DND-41 (cell line): ENCODE results near the gene DAPK3.

Source experiments
- ATAC-seq: fragments of 200-7000 bp; cut with Tn5 transposase; 3 replicates; pipeline ENCODE4 v1.9.1; 2021; ENCODE audit warnings: low read depth; ENCODE audit not compliant: insufficient read depth
- DNase-seq: peaks from one replicate; pipeline ENCODE4 v3.0.0-alpha.2; 2020
- H2AFZ ChIP-seq: 2 replicates; pipeline ENCODE4 v1.6.0; 2012; ENCODE audit warnings: low read depth, low read length
- H3K27ac ChIP-seq: 2 replicates; pipeline ENCODE4 v1.5.1; 2012; ENCODE audit warnings: low read length, inconsistent platforms
- H3K27me3 ChIP-seq: fragments of 200-600 bp; sonication (generic); 2 replicates; pipeline ENCODE4 v1.6.0; 2012; ENCODE audit warnings: low read length, mild to moderate bottlenecking, inconsistent platforms; ENCODE audit not compliant: insufficient read depth, poor library complexity
- H3K36me3 ChIP-seq: 2 replicates; pipeline ENCODE4 v1.5.1; 2012; ENCODE audit warnings: low read length, inconsistent platforms; ENCODE audit not compliant: insufficient read depth
- H3K4me1 ChIP-seq: 2 replicates; pipeline ENCODE4 v1.5.1; 2012; ENCODE audit warnings: mild to moderate bottlenecking, low read length; ENCODE audit not compliant: insufficient read depth
- H3K4me2 ChIP-seq: 2 replicates; pipeline ENCODE4 v1.6.0; 2012; ENCODE audit warnings: mild to moderate bottlenecking, moderate library complexity, low read length, inconsistent platforms; ENCODE audit not compliant: insufficient read depth
- H3K4me3 ChIP-seq, 2 experiments: fragments of 200-600 bp in 1 of 2; shearing (Covaris generic) in 1 of 2; 2 replicates each; pipeline ENCODE4 v1.5.1; 2012 to 2016; ENCODE audit warnings: inconsistent platforms in 2 of 2, low read length in 2 of 2, mild to moderate bottlenecking in 2 of 2, low read depth in 1 of 2, moderate library complexity in 1 of 2
- H3K79me2 ChIP-seq: 2 replicates; pipeline ENCODE4 v1.6.0; 2012; ENCODE audit warnings: low read length, inconsistent platforms; ENCODE audit not compliant: insufficient read depth
- H3K9ac ChIP-seq: 2 replicates; pipeline ENCODE4 v1.6.0; 2012; ENCODE audit warnings: low read depth, mild to moderate bottlenecking, inconsistent platforms, low read length, moderate library complexity
- H3K9me3 ChIP-seq: 2 replicates; pipeline ENCODE4 v1.5.1; 2012; ENCODE audit warnings: low read length, moderate library complexity, mild to moderate bottlenecking, inconsistent platforms; ENCODE audit not compliant: insufficient read depth, severe bottlenecking
- H4K20me1 ChIP-seq: 2 replicates; pipeline ENCODE4 v1.6.0; 2012; ENCODE audit warnings: low read length; ENCODE audit not compliant: insufficient read depth
- CTCF ChIP-seq: IDR thresholded peaks from 2 replicates; pipeline ENCODE4 v1.5.1; 2012; ENCODE audit warnings: borderline replicate concordance, low read length, moderate library complexity, mild to moderate bottlenecking; ENCODE audit not compliant: poor library complexity, severe bottlenecking; ENCODE audit errors: extremely low read depth
- EZH2 ChIP-seq: IDR thresholded peaks from 3 replicates; pipeline ENCODE4 v1.6.1; 2012; ENCODE audit warnings: borderline replicate concordance, low read depth, mild to moderate bottlenecking, moderate library complexity, low read length, inconsistent platforms; ENCODE audit not compliant: severe bottlenecking

Gene DAPK3

GRCh38 chr19:3982701-3983541, 12.0 kb upstream of the DAPK3 start:
- Histone ChIP-seq H3K27me3 (no peaks in the 10 kb centered on the region), H3K9me3 (no peaks in the 10 kb centered on the region), H3K4me1 (peaks cover 76% of the 10 kb centered on the region), H3K36me3 (peaks cover 71% of the 10 kb centered on the region), H4K20me1 (peaks cover 69% of the 10 kb centered on the region), H3K9ac (peak overlapping the region; percentile 71; the same call in 1 of the 2 replicates), H3K4me3 (peak overlapping the region in 1 of 2 experiments; percentile 73; a peak in 1 of 4 replicates), H3K79me2 (peaks cover 76% of the 10 kb centered on the region), H2AFZ (no peak overlapping the region), H3K4me2 (peak overlapping the region; percentile 87), H3K27ac (no peak overlapping the region)
- DNase-seq: no peak
- TF ChIP-seq CTCF (no peak), EZH2 (no peak)
- ATAC-seq: no peak

GRCh38 chr19:3981736-3982681, 11.1 kb upstream of the DAPK3 start:
- Histone ChIP-seq H3K9me3 (no peaks in the 10 kb centered on the region), H3K27me3 (no peaks in the 10 kb centered on the region), H2AFZ (no peak overlapping the region), H3K27ac (no peak overlapping the region), H3K79me2 (peaks cover 82% of the 10 kb centered on the region), H3K36me3 (peaks cover 80% of the 10 kb centered on the region), H3K4me2 (peak overlapping the region; percentile 87; the same call in 1 of the 2 replicates), H4K20me1 (peaks cover 79% of the 10 kb centered on the region), H3K4me3 (peak overlapping the region in 1 of 2 experiments; percentile 73; a peak in 1 of 4 replicates), H3K9ac (peak overlapping the region; percentile 2; the same call in 1 of the 2 replicates), H3K4me1 (peaks cover 68% of the 10 kb centered on the region)
- TF ChIP-seq EZH2 (no peak), CTCF (no peak)
- ATAC-seq (no peak), DNase-seq (no peak)

GRCh38 chr19:3981373-3981735, 10.5 kb upstream of the DAPK3 start:
- H2AFZ ChIP-seq: no peak overlapping the region
- no peaks in the 10 kb centered on the region for H3K27me3 ChIP-seq
- H3K79me2 ChIP-seq: peaks cover 86% of the 10 kb centered on the region
- H3K4me2 ChIP-seq: peak overlapping the region; percentile 87; the same call in 1 of the 2 replicates
- DNase-seq (no peak), ATAC-seq (no peak)
- H3K27ac ChIP-seq: no peak overlapping the region
- H3K36me3 ChIP-seq: peaks cover 87% of the 10 kb centered on the region
- no peaks in the 10 kb centered on the region for H3K9me3 ChIP-seq
- TF ChIP-seq CTCF: no peak
- TF ChIP-seq EZH2: no peak
- no peak overlapping the region for H3K4me3 ChIP-seq
- H3K9ac ChIP-seq: 0 out of 2 replicates have a peak overlapping the region, but pooled peaks have one; percentile 2
- peaks cover 85% of the 10 kb centered on the region for H4K20me1 ChIP-seq
- H3K4me1 ChIP-seq: peaks cover 61% of the 10 kb centered on the region
